Mesodermal cell (in vitro differentiated cells): ENCODE measurements around the gene STEAP3. TPM values are rescaled to one million over a fixed set of nuclear protein-coding genes. Genes with fewer than 3 reads are reported as not detected.

ENCODE experiments used
- H3K27ac ChIP-seq: 2 replicates; pipeline ENCODE4 v1.7.0; 2013; ENCODE audit warnings: mild to moderate bottlenecking, low read depth, low read length, moderate library complexity; ENCODE audit not compliant: severe bottlenecking
- H3K36me3 ChIP-seq: 2 replicates; pipeline ENCODE4 v1.7.1; 2013; ENCODE audit warnings: mild to moderate bottlenecking, low read length, moderate library complexity; ENCODE audit not compliant: control insufficient read depth, insufficient read depth
- H3K4me1 ChIP-seq: one replicate; pipeline ENCODE4 v1.7.1; 2013; ENCODE audit warnings: mild to moderate bottlenecking, low read length; ENCODE audit not compliant: insufficient read depth, control insufficient read depth, poor library complexity, severe bottlenecking
- H3K4me3 ChIP-seq: 2 replicates; pipeline ENCODE4 v1.7.0; 2013; ENCODE audit warnings: low read length, control low read depth, mild to moderate bottlenecking; ENCODE audit not compliant: insufficient read depth, poor library complexity, severe bottlenecking; ENCODE audit errors: extremely low read depth
- H3K9me3 ChIP-seq: 2 replicates; pipeline ENCODE4 v1.7.1; 2013; ENCODE audit warnings: mild to moderate bottlenecking, low read length, moderate library complexity; ENCODE audit not compliant: control insufficient read depth
- WGBS, 2 experiments: methylation state at CpG; one replicate each; pipeline ENCODE4 v1.1.5; 2013; ENCODE audit warnings: missing lambda C conversion rate in 2 of 2; ENCODE audit not compliant: insufficient coverage in 2 of 2; 5-methylcytosine and 5-hydroxymethylcytosine counted together
- polyA plus RNA-seq, 2 experiments: library from polyadenylated mRNA; stranded (reverse); fragments of 50-300 nt; gene quantifications; one replicate each; pipeline ENCODE4 v1.2.3, GENCODE V29; 2013

Gene STEAP3, protein sequence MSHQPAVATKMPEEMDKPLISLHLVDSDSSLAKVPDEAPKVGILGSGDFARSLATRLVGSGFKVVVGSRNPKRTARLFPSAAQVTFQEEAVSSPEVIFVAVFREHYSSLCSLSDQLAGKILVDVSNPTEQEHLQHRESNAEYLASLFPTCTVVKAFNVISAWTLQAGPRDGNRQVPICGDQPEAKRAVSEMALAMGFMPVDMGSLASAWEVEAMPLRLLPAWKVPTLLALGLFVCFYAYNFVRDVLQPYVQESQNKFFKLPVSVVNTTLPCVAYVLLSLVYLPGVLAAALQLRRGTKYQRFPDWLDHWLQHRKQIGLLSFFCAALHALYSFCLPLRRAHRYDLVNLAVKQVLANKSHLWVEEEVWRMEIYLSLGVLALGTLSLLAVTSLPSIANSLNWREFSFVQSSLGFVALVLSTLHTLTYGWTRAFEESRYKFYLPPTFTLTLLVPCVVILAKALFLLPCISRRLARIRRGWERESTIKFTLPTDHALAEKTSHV
- polyA plus RNA-seq (2013, experiment 1 of 2): 10.5 TPM
- 7.8 TPM for polyA plus RNA-seq (2013, experiment 2 of 2)

DNA sequence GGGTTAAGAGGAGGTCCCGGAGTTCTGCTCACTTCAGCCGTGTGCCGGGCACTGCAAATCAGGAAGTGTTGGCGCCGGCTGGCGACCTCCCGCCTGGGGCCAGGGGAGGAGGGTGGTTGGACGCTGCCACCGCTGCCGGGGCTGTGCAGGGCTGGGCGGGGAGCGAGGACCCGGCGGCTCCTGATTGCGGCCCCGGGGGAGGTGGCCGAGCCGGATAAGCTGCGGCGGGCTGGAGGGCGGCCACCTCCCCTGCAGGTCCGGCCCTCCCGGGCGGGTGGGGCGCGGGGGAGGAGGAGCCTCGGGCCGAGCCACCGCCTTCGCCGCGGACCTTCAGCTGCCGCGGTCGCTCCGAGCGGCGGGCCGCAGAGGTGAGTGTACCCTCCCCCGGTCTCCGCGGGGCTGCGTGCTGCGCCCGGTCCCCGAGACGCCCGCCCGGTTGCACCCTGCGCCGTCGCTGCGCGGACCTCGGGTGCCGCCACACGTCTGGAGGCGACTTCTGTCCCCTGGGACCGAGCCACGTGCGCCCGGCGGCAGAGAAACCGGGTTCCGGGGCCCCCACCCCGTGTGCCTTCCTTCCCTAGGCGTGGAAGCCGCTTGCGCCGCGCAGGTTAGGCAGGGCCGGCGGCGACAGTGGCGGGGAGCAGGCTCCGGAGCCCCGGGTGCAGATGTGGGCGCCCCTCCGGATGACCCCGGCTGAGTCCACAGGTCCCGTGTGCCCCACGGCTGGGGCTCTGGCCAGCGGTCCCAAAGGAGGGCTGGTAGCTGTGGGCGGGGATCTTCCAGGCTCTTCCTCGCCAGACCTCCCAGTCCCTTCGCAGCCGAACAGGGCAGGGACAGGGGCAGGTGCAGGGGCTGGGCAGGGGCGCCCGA lies at the start of gene STEAP3:
Gene STEAP3 (plus strand): TSS at position 314 of the 870 bp plus-strand sequence. CDS start 7,179 bp downstream, outside the sequence.
- H3K27ac ChIP-seq: no peak within 1 kb of the TSS
- H3K4me3 ChIP-seq: peak within 1 kb of the TSS; percentile 61
- no peaks in the 10 kb centered on the region for H3K36me3 ChIP-seq
- WGBS, 2 experiments: 1% methylated on average over 49 to 63 of the region's 89 CpGs
- no peaks in the 10 kb centered on the region for H3K9me3 ChIP-seq
- peaks cover 25% of the 10 kb centered on the region for H3K4me1 ChIP-seq

DNA sequence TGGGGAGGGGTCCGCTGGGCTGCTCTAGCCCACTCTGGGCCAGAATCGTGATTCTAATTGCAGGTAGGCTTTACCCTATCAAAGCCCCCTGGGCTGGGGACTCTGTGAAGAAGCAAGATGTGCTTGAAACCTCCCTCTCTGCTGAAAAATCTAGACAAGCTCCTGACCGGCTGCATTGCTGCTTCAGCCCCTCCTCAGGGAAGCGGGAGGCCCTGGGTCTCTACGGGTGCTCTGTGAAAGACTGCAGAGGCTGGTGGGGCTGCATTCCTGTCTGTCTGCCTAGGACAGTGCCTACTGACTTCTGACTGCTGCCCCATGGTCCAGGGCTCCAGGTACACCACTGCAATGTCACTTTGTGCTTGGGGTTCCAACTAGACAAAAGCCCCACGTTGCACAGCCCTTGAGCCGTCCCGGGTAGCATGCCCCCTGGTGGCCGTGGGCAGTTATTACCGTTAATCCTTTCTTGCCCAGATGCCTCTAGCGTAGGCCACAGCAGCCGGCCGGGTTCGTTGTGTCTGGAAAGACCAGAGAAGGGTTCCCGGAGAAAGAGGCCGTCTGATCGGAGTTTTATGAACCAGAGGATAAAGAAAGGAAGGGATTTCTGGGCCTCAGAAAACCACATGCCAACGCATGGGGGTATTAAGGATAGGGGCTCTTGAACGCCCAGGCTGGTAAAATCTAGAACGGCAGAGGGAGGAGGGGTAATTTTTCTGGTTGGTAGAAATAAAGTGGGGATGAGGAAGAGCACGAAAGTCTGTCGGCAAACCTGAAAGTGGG lies 49.2 kb upstream of the STEAP3 start:
- no peaks in the 10 kb centered on the region for H3K4me1 ChIP-seq
- no peak overlapping the region for H3K4me3 ChIP-seq
- H3K9me3 ChIP-seq: no peaks in the 10 kb centered on the region
- WGBS, 2 experiments: 57 to 65% methylated on average over 20 to 22 of the region's 22 CpGs
- H3K27ac ChIP-seq: no peak overlapping the region
- H3K36me3 ChIP-seq: no peaks in the 10 kb centered on the region

DNA sequence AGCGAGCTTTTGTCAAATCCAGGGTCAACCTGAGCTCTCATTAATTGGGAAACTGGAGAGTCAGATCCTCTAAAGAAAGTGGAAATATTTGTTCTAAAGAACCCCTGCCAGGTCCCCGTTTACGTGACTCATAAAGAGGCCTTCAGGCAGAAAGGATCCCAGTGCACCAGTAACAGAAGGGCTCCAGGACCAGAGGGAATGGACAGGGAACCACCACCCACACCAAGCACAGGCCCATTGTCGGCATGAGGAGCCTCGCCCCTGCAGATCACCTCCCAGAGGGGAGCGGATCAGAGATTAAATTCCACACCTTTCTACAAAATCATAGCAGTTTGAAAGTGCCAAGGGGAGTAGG lies 48.7 kb upstream of the STEAP3 start:
- Histone ChIP-seq H3K9me3 (no peaks in the 10 kb centered on the region), H3K36me3 (no peaks in the 10 kb centered on the region)
- WGBS, 2 experiments: 75 to 81% methylated on average over 3 of the region's 6 CpGs

DNA sequence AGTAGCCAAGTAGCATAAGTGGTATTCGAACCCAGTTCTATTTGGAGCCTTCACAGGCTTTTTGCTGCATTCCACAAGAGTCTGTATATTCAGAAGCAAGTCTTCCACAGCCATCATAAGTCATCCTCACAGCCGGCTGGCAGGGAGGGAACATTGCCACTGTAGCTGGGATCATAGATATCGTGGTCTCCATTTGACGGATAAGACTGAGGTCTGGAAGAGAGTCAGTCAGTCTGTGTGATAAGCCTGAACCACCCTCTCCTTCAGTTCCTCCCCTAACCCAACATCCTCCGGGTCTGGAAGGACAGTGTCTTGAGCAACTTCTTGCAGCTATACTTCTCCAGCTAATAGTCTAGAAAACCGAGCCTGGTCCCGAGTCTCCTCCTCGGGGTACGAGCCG lies 48.1 kb upstream of the STEAP3 start:
- WGBS, 2 experiments: 87 to 91% methylated on average over 6 to 10 of the region's 10 CpGs
- Histone ChIP-seq H3K27ac (no peak overlapping the region), H3K4me3 (no peak overlapping the region), H3K9me3 (no peaks in the 10 kb centered on the region), H3K36me3 (no peaks in the 10 kb centered on the region), H3K4me1 (no peaks in the 10 kb centered on the region)

More for the DNA sequence above, 48.7 kb upstream of the STEAP3 start:
- H3K4me3 ChIP-seq: no peak overlapping the region
- H3K4me1 ChIP-seq: no peaks in the 10 kb centered on the region
- no peak overlapping the region for H3K27ac ChIP-seq

DNA sequence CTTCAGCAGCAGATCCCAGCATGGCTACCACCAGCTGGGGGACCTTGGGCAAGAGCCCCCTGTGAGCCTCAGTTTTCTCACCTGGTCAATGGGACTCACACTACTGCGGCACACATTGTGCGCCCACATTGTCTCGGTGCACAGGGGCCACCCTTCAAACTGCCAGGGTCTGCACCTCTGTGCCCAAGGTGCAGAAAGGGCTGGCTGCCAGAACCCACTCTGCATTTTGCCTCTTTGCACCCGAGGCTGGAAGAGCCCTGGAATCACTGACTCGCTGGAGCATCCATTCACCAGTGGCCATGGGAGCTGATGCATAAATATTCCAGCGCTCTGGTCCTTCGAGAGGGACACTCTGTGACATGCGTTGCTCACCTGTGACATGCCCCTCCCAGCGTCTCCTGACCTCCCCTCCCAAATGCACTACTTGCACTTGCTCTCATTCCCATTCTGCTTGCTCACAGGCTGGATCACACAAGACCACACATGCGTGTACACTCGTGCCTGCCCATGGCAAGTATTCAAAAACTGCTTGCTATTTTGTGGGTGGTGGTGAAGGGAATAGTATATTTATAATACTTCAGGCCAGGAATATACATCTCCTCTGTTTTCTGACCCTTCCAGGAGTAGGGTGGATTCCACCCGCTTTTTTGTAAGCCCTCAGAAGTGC lies 46.3 kb upstream of the STEAP3 start:
- Histone ChIP-seq H3K9me3 (no peaks in the 10 kb centered on the region), H3K4me1 (no peaks in the 10 kb centered on the region), H3K36me3 (no peaks in the 10 kb centered on the region), H3K4me3 (no peak overlapping the region), H3K27ac (no peak overlapping the region)
- 92 to 93% methylated on average over 10 of the region's 12 CpGs for WGBS, 2 experiments

DNA sequence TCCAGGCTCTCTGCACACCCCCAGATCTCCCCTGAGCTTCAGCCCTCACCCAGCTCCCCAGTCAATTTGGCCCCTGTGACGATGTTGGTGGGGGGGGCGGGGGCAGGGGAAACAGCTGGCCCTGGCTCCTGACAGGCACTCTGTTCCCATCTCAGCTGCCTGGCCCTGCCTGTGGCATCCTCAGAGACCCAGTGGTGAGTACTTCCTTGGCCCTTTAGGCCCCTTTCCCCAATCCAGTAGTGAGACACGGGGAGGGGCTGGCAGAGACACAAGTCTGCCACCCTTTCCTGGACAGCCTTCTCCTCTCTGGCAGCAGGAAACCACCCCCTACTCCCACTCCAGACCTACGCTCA lies 45.8 kb upstream of the STEAP3 start:
- H3K9me3 ChIP-seq: no peaks in the 10 kb centered on the region
- no peak overlapping the region for H3K4me3 ChIP-seq
- no peaks in the 10 kb centered on the region for H3K4me1 ChIP-seq
- no peaks in the 10 kb centered on the region for H3K36me3 ChIP-seq
- H3K27ac ChIP-seq: no peak overlapping the region
- WGBS, 2 experiments: 78 to 86% methylated on average over 1 to 3 of the region's 4 CpGs

DNA sequence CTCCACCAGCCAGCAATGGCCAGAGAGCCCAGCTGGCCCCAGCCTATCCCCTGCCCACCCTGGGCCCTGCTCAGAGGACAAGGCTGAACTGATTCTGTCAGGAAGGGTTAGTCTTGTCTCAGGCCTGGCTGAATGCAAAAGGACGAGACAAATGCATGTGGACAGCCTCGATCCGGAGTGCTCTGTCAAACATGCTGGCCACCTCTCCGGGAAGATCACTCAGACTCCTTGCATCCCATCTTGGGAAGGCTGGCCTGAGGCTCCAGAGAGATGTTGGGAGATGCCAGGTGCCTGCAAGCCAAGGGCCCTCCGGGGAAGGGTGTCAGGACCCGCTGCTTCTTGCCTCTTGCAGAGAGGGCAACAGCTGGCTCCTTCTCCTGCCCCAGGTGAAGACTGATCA lies 44.9 kb upstream of the STEAP3 start:
- no peaks in the 10 kb centered on the region for H3K9me3 ChIP-seq
- no peaks in the 10 kb centered on the region for H3K36me3 ChIP-seq
- no peaks in the 10 kb centered on the region for H3K4me1 ChIP-seq
- no peak overlapping the region for H3K27ac ChIP-seq
- WGBS, 2 experiments: 90 to 96% methylated on average over 6 of the region's 6 CpGs
- H3K4me3 ChIP-seq: no peak overlapping the region

DNA sequence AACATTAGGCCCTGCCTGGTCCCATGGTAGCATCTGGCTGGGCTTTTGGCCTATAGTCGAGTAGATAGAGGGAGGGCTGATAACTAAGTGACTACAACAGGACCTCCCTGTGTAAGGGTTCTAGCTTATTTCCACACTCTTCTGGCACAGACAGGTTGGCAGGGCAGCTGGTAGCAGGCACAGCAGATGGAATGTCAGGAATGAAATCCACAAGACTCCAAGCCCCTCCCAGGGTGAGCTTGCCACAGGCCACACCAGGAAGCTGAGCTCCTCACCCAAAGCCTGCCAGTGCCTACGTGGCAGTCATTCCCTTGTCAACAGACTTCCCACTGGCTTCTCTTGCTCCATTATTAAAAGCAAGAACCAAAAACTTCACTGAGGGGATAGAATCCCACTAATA lies 44.4 kb upstream of the STEAP3 start:
- no peaks in the 10 kb centered on the region for H3K9me3 ChIP-seq
- no peaks in the 10 kb centered on the region for H3K4me1 ChIP-seq
- no peaks in the 10 kb centered on the region for H3K36me3 ChIP-seq
- no CpG with 5 or more reads among the region's 2 CpGs for WGBS, 2 experiments
- H3K27ac ChIP-seq: no peak overlapping the region
- H3K4me3 ChIP-seq: no peak overlapping the region

DNA sequence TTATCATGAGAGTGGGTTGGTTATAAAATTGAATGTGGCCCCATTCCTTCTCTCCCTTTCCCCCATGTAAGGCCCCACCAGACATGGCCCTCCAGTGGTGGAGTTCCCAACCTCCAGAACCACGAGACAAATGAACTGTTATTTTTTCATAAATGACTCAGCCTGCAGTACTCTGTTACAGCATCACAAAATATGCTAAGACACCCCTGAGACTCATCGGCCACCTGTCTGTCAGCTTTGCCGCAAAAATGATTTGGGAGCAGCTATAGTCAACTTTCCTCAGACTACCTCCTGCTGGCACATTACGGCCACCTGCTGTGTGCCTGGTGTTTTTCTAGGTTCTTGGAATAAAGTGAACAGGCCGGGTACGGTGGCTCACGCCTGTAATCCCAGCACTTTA lies 43.6 kb upstream of the STEAP3 start:
- WGBS, 2 experiments: 64 to 88% methylated on average over 4 to 6 of the region's 7 CpGs
- Histone ChIP-seq H3K4me1 (no peaks in the 10 kb centered on the region), H3K4me3 (no peak overlapping the region), H3K27ac (no peak overlapping the region), H3K9me3 (no peaks in the 10 kb centered on the region), H3K36me3 (no peaks in the 10 kb centered on the region)

DNA sequence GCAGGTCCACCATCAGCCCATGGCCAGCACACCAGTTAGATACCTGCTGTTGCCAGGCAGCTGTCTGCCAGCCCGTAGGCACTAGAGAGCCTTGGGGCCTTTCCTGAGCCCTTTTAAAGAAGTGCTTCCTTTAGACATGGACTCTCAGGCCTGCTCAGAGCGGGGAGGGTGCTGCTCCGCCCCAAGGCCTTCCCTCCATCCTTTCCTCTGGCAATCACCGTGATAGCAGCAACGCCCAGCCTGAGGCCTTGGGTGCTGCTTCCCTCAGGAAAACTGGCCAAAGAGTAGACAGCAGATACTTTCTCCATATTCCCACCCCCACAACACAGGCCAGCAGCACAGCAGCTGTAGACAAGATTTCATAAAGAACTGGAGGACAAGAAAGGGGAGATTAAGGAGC lies 42.7 kb upstream of the STEAP3 start:
- 77 to 86% methylated on average over 3 to 5 of the region's 5 CpGs for WGBS, 2 experiments
- Histone ChIP-seq H3K36me3 (no peaks in the 10 kb centered on the region), H3K4me3 (no peak overlapping the region), H3K9me3 (no peaks in the 10 kb centered on the region), H3K4me1 (no peaks in the 10 kb centered on the region), H3K27ac (no peak overlapping the region)
